NCI-H1417 treated with DMSO at 0.1 percent for 48 hours (cell line): ENCODE results near the gene ADCY10.

Source experiments
- DNase-seq: peaks from one replicate; lab custom pipeline; 2025; lab: John Stamatoyannopoulos, UW

Gene ADCY10

DNA sequence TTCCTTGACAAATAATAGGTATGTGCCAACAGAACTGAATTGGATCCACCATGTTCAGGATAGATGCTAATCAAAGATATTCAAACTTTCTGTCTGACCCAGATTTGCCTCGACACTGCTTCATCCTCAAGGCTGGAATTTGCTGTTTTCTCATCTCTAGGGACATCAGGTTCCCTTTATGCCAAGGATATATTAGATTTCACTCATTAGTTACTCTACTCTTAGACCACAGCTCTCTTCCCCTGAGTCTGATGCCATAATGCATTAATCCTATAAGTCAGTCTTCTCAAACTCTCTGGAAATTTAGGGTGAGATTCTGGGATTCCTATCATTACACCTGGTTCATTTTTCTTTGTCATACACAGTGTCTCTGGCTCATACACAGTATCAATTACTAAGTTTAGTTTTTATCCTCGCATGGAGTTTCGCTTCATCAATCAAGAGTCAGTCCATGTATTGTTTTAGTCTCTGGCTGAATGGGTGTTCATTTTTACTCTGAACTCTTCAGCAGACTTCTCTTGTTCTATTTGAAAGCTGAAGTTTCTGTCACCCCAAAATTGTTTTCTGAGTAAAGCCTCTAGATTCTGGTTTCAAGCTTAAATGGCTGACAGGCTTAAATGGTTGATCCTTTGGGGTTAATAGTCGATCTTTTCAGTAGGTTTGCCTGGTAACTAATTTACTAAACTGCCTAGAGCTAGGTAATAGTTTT is 13.3 kb upstream of the ADCY10 start:
- no peak for DNase-seq

DNA sequence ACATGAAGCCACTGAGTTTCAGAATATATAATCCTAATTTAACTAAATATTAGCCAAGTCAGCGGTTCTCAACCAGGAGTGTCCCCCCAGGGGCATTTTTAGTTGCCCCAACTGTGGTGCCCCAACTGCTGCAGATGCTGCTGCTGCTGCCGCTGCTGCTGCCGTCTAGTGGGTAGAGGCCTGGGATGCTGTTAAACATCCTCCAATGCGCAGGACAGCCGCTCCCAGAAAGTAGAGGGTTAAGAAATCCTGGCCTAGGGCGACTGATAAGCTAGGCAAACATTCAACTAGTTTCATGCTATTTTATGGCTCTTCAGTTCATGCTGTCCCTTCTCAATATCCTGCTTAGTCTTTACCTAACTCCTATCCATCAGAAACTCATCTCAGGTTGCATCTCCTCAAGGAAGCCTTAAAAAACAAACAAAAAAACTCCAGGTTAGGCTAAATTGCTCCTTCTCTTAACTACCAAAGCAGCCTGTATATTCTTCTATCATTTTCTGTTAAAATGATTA is 12.6 kb upstream of the ADCY10 start:
- no peak for DNase-seq

DNA sequence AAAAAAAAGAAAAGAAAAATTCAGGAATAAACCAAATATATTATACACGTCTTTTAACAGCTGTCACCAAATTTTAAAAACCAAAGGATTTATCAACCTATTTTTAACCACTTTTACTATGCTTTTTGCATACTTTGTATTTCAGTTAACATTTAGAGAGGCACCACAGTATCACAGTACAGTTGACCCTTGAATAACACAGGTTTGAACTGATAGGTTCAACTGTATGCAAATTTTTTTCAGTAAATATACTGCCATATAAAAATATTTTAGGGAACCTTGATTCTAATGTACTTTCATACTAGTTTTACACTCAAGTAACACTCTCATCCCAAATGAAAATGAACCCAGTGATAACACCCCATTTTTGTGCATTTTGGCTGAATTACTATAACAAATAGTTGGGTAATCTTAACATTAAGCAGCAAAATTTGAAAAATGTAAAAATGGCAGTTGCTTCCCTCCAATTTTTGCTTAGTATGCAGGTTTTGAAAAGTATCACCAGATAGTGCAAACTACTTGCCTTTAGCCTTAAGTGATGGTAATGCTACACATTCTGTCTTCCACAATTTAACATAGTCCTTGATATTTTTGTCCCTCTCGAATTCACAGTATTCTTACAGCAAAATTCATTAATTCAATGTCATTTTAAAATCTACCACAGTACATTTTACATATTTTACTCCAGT is 10.8 kb upstream of the ADCY10 start:
- no peak for DNase-seq

GRCh38 chr1:167924102-167924501 is 10.2 kb upstream of the ADCY10 start:
- DNase-seq = no peak

DNA sequence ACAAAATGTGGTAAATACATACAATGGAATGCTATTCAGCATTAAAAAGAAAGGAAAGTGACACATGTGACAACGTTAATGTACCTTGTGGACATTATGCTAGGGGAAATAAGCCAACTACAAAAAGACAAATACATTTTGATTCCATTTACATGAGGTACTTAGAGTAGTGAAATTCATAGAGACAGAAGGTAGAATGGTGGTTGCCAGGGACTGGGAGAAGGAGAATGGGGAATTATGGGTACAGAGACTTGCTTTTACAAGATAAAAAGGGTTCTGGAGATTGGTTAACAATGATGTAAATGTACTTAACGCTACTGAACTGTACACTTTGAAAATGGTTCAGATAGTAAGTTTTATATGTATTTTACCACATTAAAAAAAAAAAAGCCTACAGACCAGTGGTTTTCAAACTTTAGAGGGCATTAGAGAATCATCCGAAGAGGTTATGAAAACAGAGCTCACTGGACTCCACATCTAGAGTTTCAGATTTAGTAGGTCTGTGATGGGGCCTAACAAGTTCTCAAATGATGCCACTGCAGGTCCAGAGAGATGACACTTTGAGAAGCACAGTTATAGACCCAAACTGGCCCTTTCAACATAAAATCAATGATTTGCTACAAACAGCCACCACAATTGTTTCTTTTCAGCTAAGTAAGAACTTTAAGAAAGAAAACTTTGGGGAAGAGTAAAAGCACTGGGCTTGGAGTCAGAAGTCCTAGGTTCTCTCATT is 9.6 kb upstream of the ADCY10 start:
- no peak for DNase-seq

DNA sequence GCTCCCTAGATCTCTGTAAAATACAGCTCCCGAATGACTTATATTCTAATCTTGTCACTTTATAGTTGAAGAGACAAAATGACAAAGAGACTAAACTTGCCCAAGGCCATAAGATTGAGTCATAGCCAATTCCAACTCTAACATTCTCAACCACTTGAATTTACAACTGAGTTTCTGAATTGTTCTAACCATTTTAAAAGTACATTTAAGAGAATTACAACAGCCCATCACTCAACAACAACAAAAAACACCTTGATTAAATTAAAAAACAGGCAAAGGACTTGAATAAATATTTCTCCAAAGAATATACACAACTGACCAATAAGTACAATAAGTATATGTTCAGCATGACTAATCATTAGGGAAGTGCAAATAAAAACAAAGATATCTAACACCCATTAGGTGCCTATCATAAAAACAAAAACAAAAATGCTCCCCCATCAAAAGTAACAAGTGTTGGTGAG is 8.7 kb upstream of the ADCY10 start:
- no peak for DNase-seq

- no peak for DNase-seq
Measured at GRCh38 chr1:167922023-167922422, 8.1 kb upstream of the ADCY10 start.

GRCh38 chr1:167916766-167917511 is 3.0 kb upstream of the ADCY10 start:
- no peak for DNase-seq

GRCh38 chr1:167915569-167915968 is 1.6 kb upstream of the ADCY10 start:
- no peak for DNase-seq

- no peak for DNase-seq
Measured at GRCh38 chr1:167912294-167912693, 1.6 kb downstream of the ADCY10 start.

DNA sequence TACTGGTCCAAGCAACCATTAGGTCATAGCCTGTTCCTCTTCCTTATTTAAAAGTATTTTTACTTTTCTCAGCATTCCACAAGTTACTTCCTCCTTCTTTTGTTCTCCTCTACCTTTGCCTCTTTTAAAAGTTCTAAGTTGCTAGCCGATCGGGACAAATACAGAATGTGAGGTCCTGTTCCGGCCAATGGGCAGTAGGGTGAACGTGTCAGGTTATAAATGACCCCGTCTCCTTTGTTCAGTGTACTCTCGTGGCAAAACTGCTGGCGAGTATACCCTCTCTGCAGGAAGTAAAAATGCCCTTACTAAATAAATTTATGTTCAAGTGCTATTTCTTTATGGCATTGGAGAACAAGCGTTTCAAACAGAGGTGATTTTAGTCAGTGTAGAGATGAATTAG is 2.5 kb downstream of the ADCY10 start:
- DNase-seq = no peak

GRCh38 chr1:167910530-167910929 is 3.4 kb downstream of the ADCY10 start:
- no peak for DNase-seq

DNA sequence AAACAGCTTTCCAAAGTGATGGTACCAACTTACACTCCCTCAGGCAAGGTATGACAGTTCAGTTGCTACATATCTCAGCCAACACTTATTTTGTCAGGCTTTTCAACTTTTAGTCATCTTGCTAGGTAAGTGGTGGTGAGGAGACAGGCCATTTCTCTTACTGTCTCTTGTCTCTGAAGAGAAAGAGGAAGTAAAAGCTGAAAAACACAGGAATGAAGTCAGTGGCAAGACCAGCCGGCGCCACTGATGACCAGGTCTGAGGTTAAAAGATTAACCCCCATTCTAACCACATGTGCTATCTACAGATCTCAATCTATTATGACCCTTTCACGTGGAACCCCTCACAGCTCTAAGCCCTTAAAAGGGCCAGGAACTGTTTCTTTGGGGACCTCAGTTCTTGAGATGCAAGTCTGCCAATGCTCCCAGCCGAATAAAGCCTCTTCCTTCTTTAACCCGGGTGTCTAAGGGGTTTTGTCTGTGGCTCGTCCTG is 4.2 kb downstream of the ADCY10 start:
- no peak for DNase-seq

DNA sequence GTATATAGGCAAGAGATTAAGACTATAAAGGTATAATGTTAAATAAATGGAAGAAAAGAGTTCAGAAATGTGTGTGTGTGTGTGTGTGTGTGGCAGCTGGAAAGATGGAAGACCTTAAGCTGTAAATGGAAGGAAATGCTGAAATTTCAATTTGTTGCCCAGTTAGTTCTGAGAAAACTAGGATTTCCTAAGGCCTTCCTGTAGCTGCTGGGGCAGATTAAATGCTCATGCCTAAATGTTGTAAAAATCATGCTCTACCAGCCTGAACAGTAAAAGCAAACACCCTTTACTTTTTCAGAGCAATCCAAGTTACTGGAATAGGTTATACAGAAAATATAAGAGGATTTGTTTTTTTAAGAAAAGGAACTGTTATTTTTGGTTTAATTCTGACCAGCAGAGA is 8.3 kb downstream of the ADCY10 start:
- DNase-seq = no peak

- DNase-seq = no peak
Measured at GRCh38 chr1:167905182-167905581, 8.8 kb downstream of the ADCY10 start.

DNA sequence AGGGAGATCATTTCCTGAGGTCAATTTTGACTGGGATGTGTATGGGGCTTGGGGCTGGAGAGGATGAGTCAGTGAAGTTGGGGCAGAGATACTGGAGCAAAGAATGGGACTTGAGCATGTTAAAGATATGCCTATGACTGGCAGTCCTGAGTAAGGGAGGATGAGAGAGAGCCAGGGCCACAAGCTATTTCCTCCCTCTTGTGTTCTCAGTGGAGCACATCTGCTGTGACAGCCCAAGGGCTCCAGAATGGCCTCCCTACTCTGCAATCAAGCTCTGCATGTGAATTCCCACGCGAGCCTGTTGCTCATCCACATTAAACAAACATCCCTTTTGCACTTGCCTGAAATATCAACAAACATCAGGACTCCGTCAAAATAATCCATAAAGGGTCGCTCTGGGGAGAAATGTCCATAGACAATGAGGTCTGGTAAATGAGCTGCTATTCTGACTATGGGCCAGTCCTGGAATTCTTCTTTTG is 9.2 kb downstream of the ADCY10 start:
- DNase-seq = no peak

DNA sequence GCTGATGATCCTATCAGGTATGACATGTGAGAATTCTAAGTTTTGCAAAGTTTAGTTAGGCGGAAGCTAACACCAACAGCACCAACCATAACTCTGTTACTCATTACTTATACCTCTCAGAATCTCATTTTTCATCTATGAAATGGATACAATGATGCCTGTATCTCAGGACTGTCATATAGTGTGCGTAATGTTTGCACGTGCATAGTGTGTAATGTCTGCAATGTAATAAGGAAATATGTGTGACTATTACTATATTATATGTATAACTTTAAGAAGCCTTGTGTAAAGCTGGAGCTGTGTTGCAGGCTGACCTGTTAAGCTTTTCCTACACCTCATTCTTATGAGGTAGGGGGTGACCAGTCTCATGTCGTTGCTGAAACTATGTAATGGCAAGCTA is 13.0 kb downstream of the ADCY10 start:
- DNase-seq = no peak

- DNase-seq = no peak
Measured at GRCh38 chr1:167899253-167899681, 14.7 kb downstream of the ADCY10 start.

GRCh38 chr1:167898578-167899222 is 15.2 kb downstream of the ADCY10 start:
- no peak for DNase-seq

DNA sequence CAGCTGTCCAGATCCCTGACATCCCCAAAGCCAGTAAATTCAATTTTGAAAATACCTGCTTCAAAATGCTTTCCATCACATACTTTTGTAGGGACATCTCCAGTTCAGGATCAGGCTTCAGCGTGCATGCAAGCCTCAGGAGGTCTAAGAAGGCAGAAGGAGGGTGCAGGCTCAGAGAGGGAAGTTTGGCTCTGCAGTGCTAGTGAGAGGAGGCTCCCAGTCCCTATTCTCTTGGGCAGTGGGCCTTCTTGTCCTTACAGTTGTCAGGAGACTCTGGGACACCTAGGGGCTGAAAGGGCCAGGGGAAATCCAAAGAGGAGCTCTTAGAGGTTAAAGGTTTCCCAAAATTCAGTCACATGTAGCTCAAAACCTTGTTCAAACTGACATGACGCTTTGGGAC is 20.1 kb downstream of the ADCY10 start:
- DNase-seq = no peak

DNA sequence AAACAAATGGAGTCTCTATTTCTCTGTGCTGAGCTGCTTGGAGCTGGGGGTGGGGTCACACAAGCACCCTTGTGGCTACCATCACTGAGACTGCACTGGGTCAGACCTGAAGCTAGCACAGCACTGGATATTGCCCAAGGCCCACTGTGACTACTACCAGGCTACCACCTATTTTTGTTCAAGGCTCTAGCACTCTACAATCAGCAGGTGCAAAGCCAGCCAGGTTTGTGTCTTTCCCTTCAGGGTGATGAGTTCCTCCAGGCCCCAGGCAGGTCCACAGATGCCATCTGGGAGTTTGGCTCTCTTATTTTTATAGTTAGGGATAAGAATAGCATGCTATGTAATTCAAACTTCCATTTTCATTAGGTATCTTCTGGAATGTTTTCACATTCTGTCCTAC is 23.5 kb downstream of the ADCY10 start:
- no peak for DNase-seq
